ENCODE results near the gene SPON2. TPM values are rescaled to one million over a fixed set of nuclear protein-coding genes. Genes with fewer than 3 reads are reported as not detected.

SPON2 gene
- polyA plus RNA-seq, 1 experiment = 132 TPM

- no peak overlapping the region for H3K27ac ChIP-seq (ENCODE audit: low read depth, low read length)
- POLR2A ChIA-PET = interaction anchor here (0.5 to 0.9 kb wide), 3 partner anchors 16 to 209 kb away, joined by 3 to 9 read pairs (median 3); partner anchors contain the start of gene UVSSA
- TF ChIP-seq, protein P1, sequence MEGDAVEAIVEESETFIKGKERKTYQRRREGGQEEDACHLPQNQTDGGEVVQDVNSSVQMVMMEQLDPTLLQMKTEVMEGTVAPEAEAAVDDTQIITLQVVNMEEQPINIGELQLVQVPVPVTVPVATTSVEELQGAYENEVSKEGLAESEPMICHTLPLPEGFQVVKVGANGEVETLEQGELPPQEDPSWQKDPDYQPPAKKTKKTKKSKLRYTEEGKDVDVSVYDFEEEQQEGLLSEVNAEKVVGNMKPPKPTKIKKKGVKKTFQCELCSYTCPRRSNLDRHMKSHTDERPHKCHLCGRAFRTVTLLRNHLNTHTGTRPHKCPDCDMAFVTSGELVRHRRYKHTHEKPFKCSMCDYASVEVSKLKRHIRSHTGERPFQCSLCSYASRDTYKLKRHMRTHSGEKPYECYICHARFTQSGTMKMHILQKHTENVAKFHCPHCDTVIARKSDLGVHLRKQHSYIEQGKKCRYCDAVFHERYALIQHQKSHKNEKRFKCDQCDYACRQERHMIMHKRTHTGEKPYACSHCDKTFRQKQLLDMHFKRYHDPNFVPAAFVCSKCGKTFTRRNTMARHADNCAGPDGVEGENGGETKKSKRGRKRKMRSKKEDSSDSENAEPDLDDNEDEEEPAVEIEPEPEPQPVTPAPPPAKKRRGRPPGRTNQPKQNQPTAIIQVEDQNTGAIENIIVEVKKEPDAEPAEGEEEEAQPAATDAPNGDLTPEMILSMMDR (IDR thresholded peaks at IDR 0.05; ENCODE audit: low read depth, low read length) = no peak
- no peak for DNase-seq (ENCODE audit: low read depth, low spot score)
- H3K4me3 ChIP-seq (ENCODE audit: low read depth, low read length) = no peak overlapping the region
- H3K9me3 ChIP-seq (ENCODE audit: control insufficient read depth, insufficient read depth, low read length) = no peaks in the 10 kb centered on the region
- CTCF ChIA-PET = interaction anchor here (1.1 to 2.6 kb wide), 3 partner anchors 11 to 130 kb away, joined by 3 to 9 read pairs (median 6); no protein-coding TSS in a partner anchor
- peaks cover 36% of the 10 kb centered on the region for H3K27me3 ChIP-seq (ENCODE audit: control insufficient read depth, insufficient read depth, low read length)
Measured at GRCh38 chr4:1137850-1138249, 34.5 kb downstream of the SPON2 start.

DNA sequence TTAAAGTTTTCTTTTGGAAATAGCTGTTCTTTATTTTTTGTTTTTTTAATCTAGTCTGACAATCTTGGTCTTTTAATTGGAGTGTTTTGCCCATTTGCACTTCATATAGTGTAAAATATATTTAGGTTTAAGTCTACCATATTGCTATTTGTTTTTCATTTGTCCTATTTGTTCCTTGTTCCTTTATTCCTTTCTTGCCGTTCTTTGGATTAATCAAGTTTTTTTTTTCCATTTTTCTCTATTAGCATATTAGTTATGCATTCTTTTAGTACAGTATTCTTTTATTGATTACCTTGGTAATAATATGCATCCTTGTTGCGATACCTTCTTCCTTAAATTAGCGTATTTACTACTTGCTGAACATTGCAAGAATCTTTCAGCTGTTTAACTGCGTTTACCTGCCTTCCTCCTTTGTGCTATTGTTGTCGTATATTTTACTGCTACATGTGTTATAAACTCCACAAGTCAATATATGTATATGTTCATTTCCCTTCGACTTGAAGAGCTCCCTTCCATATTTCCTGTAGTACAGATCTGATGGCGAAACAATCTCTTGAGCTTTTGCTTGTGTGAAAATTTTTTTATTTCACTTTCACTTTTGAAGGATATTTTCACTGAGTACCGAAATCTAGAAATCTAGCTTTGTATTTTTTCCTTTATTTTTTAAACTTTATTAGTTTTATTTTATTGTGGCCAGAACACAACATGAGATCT is 35.2 kb downstream of the SPON2 start:
- Histone ChIP-seq H3K9me3 (ENCODE audit: control insufficient read depth, insufficient read depth, low read length) (no peaks in the 10 kb centered on the region), H3K27ac (ENCODE audit: low read depth, low read length) (no peak overlapping the region), H3K27me3 (ENCODE audit: control insufficient read depth, insufficient read depth, low read length) (peaks cover 34% of the 10 kb centered on the region), H3K4me3 (ENCODE audit: low read depth, low read length) (no peak overlapping the region)
- DNase-seq (ENCODE audit: low read depth, low spot score) = no peak
- TF ChIP-seq, protein P1 (IDR thresholded peaks at IDR 0.05; ENCODE audit: low read depth, low read length) = no peak
- CTCF ChIA-PET = interaction anchor here (1.1 to 2.6 kb wide), 4 partner anchors 10 to 213 kb away, joined by 3 to 9 read pairs (median 4); no protein-coding TSS in a partner anchor
- POLR2A ChIA-PET = interaction anchor here (0.5 to 0.9 kb wide), 3 partner anchors 16 to 210 kb away, joined by 3 to 9 read pairs (median 3); partner anchors contain the start of gene UVSSA

- POLR2A ChIA-PET = no interaction called here
- CTCF ChIA-PET = interaction anchor here (0.8 to 2.6 kb wide), 4 partner anchors 9 to 214 kb away, joined by 3 to 6 read pairs (median 3); no protein-coding TSS in a partner anchor
- Histone ChIP-seq H3K27me3 (ENCODE audit: control insufficient read depth, insufficient read depth, low read length) (peaks cover 31% of the 10 kb centered on the region), H3K27ac (ENCODE audit: low read depth, low read length) (no peak overlapping the region), H3K4me3 (ENCODE audit: low read depth, low read length) (no peak overlapping the region), H3K9me3 (ENCODE audit: control insufficient read depth, insufficient read depth, low read length) (no peaks in the 10 kb centered on the region)
- no peak for DNase-seq (ENCODE audit: low read depth, low spot score)
- TF ChIP-seq, protein P1 (IDR thresholded peaks at IDR 0.05; ENCODE audit: low read depth, low read length) = no peak
Measured at GRCh38 chr4:1136048-1136447, 36.3 kb downstream of the SPON2 start.

- CTCF ChIA-PET = interaction anchor here (4.0 kb wide), 1 partner anchor 134 kb away, joined by 60 read pairs; no protein-coding TSS in a partner anchor
- TF ChIP-seq, protein P1 (IDR thresholded peaks at IDR 0.05; ENCODE audit: low read depth, low read length) = no peak
- no peak overlapping the region for H3K27ac ChIP-seq (ENCODE audit: low read depth, low read length)
- DNase-seq (ENCODE audit: low read depth, low spot score) = no peak
- POLR2A ChIA-PET = no interaction called here
- H3K9me3 ChIP-seq (ENCODE audit: control insufficient read depth, insufficient read depth, low read length) = no peaks in the 10 kb centered on the region
- no peak overlapping the region for H3K4me3 ChIP-seq (ENCODE audit: low read depth, low read length)
- H3K27me3 ChIP-seq (ENCODE audit: control insufficient read depth, insufficient read depth, low read length) = peaks cover 37% of the 10 kb centered on the region
Measured at GRCh38 chr4:1133033-1133432, 39.4 kb downstream of the SPON2 start.

Data from AG04450 (cell line).